HPDE6-E6E7 (cell line): ENCODE results near the gene GPX7.
A peak's percentile ranks its signal among the peaks of the same experiment; 100 is the strongest.
"Not testable (repeated sequence)": the region's sequence is repeated elsewhere in the genome, so short reads cannot be mapped to it uniquely, and the experiment has no call there.

Experiments
- DNase-seq: peaks from one replicate; pipeline ENCODE4 v3.0.0; 2011; ENCODE audit warnings: missing footprints; ENCODE audit errors: extremely low spot score

Gene GPX7

DNA sequence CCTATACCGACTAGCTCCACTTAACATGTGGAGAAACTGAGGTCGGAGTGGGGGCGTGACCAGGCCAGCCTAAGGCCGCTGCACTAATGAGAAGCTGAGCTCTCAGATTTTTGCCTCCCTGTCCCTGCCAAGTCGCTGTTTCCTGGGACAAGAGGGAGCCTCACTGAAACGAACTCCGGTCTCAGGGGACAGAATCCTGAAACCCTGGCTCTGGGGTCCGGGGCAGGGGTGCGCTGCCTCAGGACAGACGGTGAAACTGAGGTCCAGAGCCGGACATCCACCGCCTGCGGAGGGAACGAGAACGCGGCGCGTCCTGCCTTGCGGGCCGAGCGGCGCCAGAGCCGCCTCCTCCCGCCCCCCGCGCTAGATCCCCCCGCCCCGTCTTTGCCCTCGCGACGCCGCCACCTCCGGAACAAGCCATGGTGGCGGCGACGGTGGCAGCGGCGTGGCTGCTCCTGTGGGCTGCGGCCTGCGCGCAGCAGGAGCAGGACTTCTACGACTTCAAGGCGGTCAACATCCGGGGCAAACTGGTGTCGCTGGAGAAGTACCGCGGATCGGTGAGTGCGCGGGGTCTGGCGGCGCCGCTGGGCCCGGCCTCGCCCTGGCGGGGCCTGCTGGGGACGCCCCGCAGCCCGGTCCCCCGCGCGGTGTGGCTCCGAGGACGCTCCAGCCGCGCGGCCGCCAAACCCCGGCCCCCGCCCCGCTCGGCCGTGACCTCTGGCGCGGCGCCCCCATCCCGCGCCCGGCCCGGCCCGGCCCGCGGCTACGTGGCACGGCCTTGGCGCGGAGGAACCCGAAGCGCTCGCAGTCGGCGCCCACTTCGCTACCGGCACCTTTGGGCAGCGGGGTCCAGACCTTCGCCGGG, at the start of gene GPX7:
GPX7 (plus strand) TSS at position 381 of the 865 bp plus-strand sequence; CDS start at position 420, 39 bp downstream.
- DNase-seq = no peak

DNA sequence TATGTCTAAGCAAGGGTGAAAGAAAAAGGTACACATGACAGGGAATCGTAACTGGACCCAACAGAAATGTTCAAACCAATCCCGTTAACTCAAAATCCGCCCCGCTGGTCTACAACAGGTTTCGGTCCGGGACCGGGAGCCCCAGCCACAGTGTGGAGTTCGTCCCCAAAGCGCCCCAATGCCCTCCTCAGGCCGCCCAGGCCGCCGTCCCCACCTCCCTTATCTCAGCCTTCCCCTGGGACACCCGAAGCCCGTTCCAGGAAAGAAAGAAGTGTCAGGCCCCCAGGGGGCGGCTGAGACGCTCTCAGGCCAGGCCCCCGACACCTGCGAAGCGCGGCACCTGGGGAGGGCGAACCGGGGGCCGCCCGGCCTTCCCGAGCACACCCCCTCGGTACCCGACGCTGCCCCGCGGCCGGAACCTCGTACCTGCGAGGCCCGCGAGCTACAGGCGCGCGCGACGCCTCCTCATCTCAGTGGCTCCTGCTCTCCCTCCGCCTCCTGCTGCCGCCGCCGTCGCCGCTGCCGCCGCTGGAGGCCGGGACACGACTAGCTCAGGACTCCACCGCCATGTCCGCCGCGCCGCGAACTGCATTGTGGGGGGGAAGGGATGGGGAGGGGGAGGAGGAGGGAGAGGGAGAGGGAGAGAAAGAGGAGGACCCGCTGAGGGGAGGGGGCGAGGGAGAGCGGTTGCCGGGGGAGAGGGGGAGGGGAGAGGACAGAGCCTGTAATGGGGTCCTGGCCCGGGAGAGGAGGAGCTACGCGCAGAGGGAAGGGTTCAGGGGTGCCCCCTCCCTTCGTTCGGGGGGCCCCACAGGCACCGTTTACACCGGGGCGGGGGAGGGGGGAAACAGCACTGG, 49.4 kb upstream of the GPX7 start, which contains the start of gene TUT4:
TUT4 (minus strand) TSS at position 588 of the 857 bp plus-strand sequence. CDS start 26,812 bp downstream, outside the sequence.
- peak; percentile 33 for DNase-seq

DNA sequence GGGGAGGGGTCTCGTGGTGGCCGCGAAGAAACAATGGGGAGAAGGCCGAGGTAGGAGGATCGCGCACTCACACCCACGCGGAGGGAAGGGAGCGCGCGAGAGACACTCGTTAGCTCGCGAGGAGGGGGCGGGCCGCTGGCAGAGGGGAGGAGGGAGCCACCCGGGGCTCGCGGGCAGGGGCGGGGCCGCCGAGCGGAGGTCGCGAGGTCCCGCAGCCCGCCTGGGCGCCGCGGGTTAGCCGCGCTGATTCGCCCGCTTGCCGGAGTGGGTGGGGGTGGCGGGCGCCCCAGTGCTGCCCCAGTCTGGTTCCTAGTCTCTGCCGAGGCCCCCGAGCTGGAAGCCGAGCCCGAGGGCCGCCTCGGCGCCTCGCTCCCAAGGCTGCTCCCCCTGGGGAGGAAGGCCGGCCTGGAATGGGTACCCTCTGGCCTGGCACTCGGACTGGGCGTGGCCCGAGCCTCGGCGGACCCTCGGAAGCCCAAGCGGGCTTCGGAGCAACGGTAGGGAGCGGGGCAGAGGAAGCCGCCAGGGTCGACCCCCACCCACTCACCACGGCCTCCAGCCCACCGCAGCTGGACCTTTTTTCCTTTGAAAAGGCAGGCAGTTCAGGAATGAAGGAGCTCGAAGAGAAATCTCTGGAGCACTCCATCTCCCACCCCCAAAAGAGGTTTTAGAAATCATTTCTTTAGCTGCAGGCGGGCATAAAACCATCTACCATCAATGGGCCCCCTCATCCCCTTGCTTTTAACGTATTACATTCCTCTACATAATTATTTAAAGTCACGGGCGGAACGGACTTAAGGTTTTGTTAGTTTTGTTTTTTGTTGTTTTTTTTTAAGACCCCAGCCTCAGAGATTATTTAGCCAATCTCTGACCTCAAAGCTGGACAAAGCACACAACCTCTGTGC, 48.6 kb upstream of the GPX7 start:
- peak; percentile 46 for DNase-seq

DNA sequence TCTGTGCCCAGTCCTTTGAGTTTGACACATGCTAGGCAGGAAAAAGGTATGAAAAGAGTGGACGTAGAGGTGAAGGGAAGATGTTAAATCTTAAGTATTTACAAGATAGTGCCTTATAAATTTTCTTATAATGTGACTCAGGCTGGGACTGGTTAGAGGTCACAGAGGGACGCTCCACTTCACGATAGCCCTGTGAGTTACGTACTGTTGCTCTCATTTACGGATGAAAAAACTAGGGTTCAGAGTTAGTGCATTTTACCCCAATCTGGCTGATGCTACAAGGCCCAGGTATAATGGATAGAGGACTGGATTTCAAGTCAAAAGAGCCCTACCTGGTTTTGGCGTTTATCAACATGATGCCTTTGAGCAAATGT, 47.9 kb upstream of the GPX7 start:
- DNase-seq = no peak

DNA sequence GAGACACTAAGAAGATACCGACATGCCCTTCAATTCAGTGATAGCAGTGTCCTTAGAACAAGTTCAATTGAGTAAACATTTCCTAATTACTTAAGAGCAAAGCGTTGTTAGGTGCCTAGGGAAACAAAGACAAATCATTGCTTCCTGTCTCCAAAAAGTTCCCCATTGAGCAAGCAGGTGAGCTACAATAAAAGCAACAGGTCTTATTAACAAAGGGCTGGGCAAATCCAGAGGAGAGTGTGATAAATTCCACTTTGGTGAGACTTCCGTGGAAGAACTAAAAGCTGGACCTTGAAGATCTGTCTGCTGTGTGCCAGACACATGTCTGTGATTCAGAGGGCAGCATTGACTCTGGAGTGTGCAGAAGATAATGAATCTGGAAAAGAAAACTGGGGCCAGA, 47.4 kb upstream of the GPX7 start:
- DNase-seq = no peak

DNA sequence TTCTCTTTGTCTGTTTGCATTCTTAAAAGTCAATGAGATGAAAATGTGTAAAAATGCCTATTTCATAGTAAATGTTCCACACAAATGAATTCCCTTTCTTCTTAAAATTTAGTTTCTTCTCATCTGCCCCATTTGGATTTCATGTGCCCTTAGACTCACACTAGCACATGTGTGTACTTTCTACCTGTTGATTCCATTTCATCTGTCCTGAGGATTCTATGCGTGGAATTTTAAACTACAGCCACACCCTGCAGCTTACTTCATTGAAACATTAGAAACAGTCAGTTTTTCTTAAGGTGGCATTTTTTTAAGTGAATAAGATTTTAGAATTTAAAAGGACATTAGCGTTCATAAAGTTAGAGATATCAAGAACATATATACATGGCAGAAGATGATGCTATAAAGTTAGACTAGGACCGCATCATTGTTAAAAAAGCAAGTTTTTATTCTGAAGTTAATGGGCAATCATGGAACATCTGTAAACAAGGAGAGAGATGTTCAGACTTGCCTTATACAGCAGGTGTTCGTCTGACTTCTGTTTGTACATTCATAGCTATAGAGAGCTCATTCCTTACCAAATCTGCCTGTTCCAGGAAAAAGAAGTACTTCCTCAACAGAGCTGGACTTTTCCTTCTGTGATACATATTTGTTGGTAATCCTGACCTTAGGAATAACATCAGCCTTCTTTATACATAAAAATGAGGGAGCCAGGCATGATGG, 45.4 kb upstream of the GPX7 start:
- DNase-seq = peak; percentile 19

DNA sequence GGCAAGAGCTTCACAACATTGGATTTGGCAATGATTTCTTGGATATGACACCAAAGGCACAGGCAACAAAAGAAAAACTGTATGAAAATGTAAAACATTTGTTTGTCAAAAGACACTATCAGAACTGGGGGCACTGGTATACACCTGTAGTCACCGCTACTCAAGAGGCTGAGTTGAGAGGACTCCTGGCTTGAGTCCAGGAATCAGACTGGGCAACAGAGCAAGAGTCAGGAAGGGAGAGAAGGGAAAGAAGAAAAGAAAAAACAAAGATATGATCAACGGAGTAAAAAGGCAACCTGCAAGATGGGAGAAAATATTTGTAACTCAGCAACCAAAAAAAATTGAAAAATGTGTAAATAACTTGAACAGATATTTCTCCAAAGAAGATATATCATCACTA, 43.2 kb upstream of the GPX7 start:
- DNase-seq = no peak

DNA sequence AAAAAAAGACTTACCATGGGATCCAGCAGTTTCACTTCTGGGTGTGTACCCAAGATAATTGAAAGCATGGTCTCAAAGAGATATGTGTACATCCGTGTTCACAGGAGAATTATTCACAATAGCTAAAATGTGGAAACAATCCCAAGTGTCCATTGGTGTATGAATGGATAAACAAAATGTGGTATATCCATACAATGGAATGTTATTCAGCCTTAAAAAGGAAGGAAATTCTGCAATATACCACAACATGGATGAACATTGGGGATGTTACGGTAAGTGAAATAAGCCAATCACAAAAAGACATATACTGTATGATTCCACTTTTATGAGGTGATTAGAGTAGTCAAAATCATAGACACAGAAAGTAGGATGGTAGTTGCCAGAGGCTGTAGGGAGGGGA, 42.3 kb upstream of the GPX7 start:
- no peak for DNase-seq

DNA sequence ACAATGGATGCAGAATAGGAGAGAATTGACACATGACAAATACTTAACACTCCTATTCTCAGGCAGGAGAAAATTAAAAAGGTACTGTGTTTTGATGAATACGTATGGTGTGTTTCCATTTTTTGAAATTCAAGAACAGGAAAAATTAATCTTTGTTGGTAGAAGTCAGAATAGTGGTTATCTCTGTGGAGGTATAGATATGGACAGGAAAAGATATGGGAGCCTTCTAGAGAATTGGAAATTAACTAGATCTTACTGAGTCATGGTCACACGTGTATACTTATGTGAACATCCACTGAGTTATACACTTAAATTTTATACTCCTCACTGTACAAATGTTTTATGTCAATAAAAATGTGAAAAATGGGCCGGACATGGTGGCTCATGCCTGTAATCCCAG, 39.4 kb upstream of the GPX7 start:
- no peak for DNase-seq

DNA sequence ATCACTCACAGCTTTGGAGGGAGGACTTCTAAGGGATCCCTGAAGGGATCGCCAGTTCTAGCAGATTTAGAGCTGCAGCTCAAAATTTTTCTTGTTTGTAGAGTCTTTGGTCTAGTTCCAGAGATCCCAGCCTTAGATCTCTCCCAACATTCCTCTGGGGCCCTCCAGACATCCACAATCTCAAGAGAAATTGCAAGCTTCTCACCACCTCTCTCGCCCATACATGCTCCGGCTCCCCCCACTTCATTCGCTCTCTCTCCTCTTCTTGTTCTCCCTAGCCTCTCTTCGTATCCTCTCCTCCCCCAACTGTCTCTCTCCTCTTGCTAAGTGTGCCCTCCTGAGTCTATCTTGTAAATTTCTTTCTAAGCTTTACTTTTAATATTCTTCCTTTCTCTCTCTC, 34.2 kb upstream of the GPX7 start:
- DNase-seq = no peak

DNA sequence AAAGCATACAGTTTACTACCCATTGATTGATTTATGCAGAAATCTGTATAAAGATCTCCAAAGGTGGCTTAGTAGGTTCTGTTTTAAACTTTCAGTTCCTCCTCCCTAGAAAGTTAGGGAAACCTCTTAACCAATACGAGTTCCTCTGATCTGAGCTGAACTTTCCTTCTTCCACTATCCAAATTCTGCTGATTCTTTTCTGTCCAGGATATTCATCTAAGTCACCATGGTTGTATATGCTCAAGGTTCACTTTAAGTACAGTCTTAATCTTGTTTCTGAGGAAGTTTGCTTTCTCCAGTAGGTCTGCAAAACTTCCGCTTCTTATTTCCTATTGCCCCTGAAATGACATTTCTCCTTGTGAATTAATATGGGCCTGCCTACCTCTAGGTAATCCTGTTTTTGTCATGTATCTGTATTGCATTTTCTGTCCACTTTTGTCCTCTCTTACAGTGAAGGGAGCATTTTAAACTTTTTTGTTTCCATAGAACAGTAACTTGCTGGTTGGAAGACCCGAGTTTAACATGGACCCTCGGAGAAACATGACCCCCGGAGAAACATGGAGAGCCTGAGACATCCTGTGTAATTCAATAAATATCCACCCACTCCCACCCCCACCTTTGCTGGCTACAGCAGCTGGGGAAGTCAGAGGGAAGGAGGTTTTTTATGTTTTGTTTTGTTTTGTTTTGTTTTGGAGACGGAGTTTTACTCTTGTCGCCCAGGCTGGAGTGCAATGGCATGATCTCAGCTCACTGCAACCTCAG, 32.5 kb upstream of the GPX7 start:
- no peak for DNase-seq

DNA sequence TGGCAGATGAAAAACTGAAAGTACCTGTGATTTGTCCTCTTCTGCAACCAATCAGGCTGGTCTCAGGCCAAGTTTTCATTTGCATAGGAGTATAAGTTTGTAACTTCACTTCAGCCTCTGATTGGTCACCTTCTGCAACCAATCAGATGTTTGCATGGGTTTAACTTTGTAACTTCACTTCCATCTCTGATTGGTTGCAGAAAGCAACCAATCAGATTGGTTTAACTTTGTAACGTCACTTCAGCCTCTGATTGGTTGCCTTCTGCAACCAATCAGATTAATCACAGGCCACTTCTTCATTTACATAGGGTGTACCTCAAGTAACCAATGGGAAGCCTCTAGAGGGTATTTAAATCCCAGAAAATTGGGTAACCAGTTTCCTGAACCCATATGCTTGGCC, 30.4 kb upstream of the GPX7 start:
- DNase-seq = no peak

DNA sequence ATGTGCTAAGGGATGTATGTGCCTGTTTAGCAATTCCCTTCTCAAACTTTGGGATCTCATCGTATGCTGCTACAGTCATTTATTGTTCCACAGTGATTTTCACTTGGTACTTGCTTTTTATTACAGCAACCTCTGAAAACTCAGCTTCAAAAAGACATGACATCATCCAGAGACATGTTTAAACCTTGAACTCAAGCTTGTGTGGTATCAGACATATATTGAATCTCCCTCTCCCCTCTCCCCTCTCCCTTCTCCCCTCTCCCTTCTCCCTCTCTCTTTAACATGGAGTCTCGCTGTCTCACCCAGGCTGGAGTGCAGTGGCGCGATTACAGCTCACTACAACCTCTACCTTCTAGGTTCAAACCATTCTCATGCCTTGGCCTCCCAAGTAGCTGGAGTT, 29.8 kb upstream of the GPX7 start:
- DNase-seq = no peak

DNA sequence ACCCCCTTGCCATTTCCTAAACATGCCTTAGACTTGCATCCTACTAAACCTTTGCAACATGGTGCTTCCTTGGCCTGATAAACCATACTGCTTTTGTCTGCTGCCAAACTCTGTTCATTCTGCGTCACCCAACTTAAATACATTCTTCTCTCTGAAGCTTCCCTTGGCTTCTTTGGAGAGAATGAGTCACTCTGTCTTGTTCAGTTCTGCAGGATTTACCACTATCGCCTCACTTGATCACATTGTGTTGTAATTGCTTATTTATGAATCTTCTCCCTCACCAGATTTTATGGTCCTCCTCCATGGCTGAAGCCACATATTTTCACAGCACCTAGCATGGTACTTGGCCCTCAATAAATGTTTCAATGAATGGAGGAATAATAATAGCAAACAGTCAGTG, 27.6 kb upstream of the GPX7 start:
- DNase-seq = peak; percentile 80

DNA sequence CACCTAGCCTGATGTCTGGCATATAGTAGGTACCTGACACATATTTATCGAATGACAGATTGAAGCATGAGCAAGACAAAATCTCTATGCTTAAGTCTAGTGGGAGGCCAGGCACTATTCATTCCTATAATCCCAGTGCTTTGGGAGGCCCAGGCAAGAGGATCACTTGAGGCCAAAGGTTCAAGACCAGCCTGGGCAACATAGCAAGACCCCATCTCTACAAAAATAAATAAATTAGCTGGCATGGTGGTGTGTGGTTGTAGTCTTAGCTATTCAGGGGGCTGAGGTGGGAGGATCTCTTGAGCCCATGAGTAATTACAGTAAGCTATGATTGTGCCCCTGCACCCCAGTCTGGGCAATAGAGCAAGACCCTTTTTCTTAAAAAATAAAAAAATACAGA, 26.1 kb upstream of the GPX7 start:
- DNase-seq = no peak

DNA sequence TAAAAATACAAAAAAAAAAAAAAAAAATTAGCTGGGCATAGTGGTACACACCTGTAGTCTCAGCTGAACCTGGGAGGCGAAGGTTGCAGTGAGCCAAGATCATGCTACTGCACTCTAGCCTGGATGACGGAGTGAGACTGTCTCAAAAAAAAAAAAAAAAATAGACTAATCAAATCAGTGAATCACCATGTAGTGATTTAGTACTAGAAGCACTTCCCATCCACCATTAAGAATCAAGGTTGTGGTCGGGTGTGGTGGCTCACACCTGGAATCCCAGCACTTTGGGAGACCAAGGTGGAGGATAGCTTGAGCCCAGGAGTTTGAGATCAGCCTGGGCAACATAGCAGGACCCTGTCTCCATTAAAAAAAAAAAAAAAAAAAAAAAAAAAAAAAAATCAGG, 24.1 kb upstream of the GPX7 start:
- DNase-seq = not testable (repeated sequence)

DNA sequence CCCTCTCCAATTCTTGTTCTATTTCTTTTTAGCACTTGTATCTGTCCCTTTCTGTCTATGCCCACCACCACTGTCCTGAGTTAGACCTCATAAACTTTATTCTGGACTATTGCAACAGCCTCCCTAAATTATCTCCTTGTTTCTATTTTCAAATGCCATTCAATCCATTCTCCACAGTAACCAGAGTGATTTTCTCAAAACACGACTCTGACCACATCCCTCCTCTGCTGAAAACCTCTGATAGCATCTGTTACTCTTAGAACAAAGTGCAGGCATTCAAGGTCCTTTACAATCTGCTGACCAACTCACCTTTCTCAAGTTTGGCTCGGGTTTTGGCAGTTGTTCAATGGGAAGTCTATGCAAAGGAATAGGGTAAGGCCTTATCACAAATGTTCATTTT, 22.8 kb upstream of the GPX7 start:
- no peak for DNase-seq

DNA sequence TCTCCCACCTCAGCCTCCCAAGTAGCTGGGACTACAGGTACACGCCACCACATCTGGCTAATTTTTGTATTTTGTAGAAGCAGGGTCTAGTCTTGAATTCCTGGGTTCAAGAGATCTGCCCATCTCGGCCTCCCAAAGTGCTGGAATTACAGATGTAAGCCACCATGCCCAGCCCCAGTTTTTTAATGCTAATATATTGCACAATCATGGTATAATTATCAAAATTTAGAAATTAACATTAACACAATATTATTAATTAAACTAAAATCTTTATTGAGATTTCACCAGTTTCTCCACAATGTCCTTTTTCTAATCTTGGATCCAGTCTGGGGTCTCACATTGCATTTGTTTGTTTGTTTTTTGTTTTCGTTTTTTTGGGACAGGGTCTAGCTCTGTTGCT, 21.9 kb upstream of the GPX7 start:
- no peak for DNase-seq

DNA sequence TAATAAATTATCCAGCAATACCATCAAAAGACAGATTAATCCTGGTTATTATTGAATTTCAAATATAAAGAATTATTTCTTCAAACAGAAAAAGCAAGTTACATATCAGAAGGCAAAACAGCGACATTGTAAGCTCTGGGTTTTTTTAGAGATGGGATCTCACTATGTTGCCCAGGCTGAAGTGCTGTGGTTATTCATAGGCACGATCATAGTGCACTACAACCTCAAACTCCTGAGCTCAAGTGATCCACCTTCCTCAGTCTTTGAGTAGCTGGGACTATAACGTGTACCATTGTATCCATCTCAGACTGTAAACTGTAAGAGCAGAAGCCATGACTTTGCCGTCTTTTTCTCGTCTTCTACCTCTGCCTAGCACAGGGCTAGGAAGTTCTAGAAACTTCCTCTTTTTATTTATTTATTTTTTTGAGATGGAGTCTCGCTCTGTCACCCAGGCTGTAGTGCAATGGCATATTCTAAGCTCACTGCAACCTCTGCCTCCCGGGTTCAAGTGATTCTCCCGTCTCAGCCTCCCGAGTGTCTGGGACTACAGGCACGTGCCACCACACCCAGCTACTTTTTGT, 20.0 kb upstream of the GPX7 start:
- no peak for DNase-seq

DNA sequence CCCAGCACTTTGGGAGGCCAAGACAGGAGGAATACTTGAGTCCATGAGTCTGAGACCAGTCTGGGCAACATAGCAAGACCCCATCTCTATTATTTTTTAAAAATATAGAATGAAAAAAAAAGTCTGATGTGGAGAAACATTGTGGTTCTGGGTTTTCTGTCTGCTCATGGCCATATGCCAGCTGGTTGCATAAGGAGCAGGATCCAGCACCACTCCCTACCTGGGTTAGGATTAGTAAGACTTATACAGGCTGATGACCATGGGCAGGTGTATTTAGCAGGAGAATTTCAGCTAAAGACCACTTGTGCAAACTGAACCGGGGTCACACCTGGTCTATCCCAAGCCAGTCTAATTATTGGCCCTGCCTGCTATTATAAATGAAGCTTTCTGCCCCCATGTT, 16.7 kb upstream of the GPX7 start:
- DNase-seq = no peak
